HCT116 (cell line): Measurements from ENCODE around the gene TFDP1. TPM values are rescaled to one million over a fixed set of nuclear protein-coding genes. Genes with fewer than 3 reads are reported as not detected.

Source experiments
- ATAC-seq: fragments of 200-7000 bp; cut with Tn5 transposase; 2 replicates; pipeline ENCODE4 v1.9.1; 2020; ENCODE audit warnings: mild to moderate bottlenecking, moderate library complexity
- BruUV-seq: library from RNA; stranded (reverse); fragments of 400-500 nt; replicated peaks from 2 replicates; lab custom pipeline; 2021; lab: Mats Ljungman, UMichigan
- CTCF ChIA-PET: fragments of 300-600 bp; sonication (Branson Sonifier 250); formaldehyde crosslinking; loops from one replicate; lab custom pipeline; 2021; ENCODE audit warnings: antibody characterized with exemption; lab: Charles Lee
- POLR2A ChIA-PET: fragments of 300-600, 350-600 bp; sonication (Branson Sonifier 250); formaldehyde crosslinking; loops from one replicate; lab custom pipeline; 2021; ENCODE audit warnings: antibody characterized with exemption; lab: Charles Lee
- RAD21 ChIA-PET, 2 experiments: fragments of 300-600 bp; sonication (Branson Sonifier 250); formaldehyde crosslinking; loops; one replicate each; lab custom pipeline; 2023; ENCODE audit warnings: low total read pairs in 2 of 2; ENCODE audit not compliant: uncharacterized antibody in 2 of 2, unreplicated experiment in 2 of 2, low non-redundant PET in 1 of 2; lab: Charles Lee
- DNase-seq: peaks from one replicate; pipeline ENCODE4 v3.0.0-alpha.2; 2010; ENCODE audit warnings: low read depth, low spot score
- H2AFZ ChIP-seq: fragments of 200-600 bp; shearing (Covaris generic), sonication (generic); 2 replicates; pipeline ENCODE4 v1.6.1; 2017; ENCODE audit warnings: low read depth, mixed run types, mixed read lengths, antibody characterized with exemption, low read length; ENCODE audit not compliant: poor library complexity, severe bottlenecking
- H3K27ac ChIP-seq: 2 replicates; pipeline ENCODE4 v1.5.1; 2012; ENCODE audit warnings: low read depth, low read length
- H3K27me3 ChIP-seq: fragments of 200-600 bp; sonication (generic); 2 replicates; pipeline ENCODE4 v1.6.1; 2016; ENCODE audit warnings: mixed run types, low read length, mixed read lengths; ENCODE audit not compliant: insufficient read depth
- H3K36me3 ChIP-seq, 2 experiments: fragments of 200-500 bp in 1 of 2; fragments of 200-600 bp in 1 of 2; sonication (Bioruptor generic) in 1 of 2; sonication (generic) in 1 of 2; 2 replicates each; pipeline versions ENCODE4 v1.5.1 to v1.6.1; 2014 to 2016; ENCODE audit warnings: low read length in 2 of 2, inconsistent platforms in 1 of 2, mixed read lengths in 1 of 2, mixed run types in 1 of 2; ENCODE audit not compliant: insufficient read depth in 2 of 2, control insufficient read depth in 1 of 2
- H3K4me1 ChIP-seq, 2 experiments: fragments of 200-600 bp in 1 of 2; sonication (generic) in 1 of 2; 2 replicates each; pipeline versions ENCODE4 v1.5.1 to v1.6.1; 2012 to 2017; ENCODE audit warnings: low read length in 2 of 2, inconsistent platforms in 1 of 2, mild to moderate bottlenecking in 1 of 2, mixed read lengths in 1 of 2, mixed run types in 1 of 2, moderate library complexity in 1 of 2; ENCODE audit not compliant: insufficient read depth in 2 of 2, control insufficient read depth in 1 of 2
- H3K4me2 ChIP-seq: fragments of 200-600 bp; sonication (generic); 2 replicates; pipeline ENCODE4 v1.6.1; 2017; ENCODE audit warnings: mixed run types, low read length, mixed read lengths
- H3K4me3 ChIP-seq, 2 experiments: fragments of 200-600 bp in 1 of 2; sonication (generic) in 1 of 2; replicated peaks in 1 of 2; 2 replicates each; pipeline ENCODE4 v1.5.1; 2011 to 2016; ENCODE audit warnings: low read length in 2 of 2, control low read depth in 1 of 2, low read depth in 1 of 2, mild to moderate bottlenecking in 1 of 2, mixed read lengths in 1 of 2, mixed run types in 1 of 2
- H3K79me2 ChIP-seq: fragments of 200-600 bp; sonication (generic); 2 replicates; pipeline ENCODE4 v1.6.1; 2017; ENCODE audit warnings: mild to moderate bottlenecking, mixed run types, low read length, moderate library complexity, mixed read lengths; ENCODE audit not compliant: insufficient read depth
- H3K9ac ChIP-seq: fragments of 200-600 bp; sonication (generic); 2 replicates; pipeline ENCODE4 v1.6.1; 2016; ENCODE audit warnings: low read length, mixed read lengths
- H3K9me2 ChIP-seq: fragments of 200-600 bp; sonication (generic), shearing (Covaris generic); 2 replicates; pipeline ENCODE4 v1.6.1; 2017; ENCODE audit warnings: mixed run types, mild to moderate bottlenecking, moderate library complexity; ENCODE audit not compliant: insufficient read depth
- H3K9me3 ChIP-seq, 2 experiments: fragments of 200-500 bp in 1 of 2; fragments of 200-600 bp in 1 of 2; sonication (Bioruptor generic) in 1 of 2; sonication (generic) in 1 of 2; 2 replicates each; pipeline ENCODE4 v1.6.1; 2014 to 2017; ENCODE audit warnings: low read length in 2 of 2, mixed read lengths in 2 of 2, inconsistent platforms in 1 of 2, low read depth in 1 of 2, mild to moderate bottlenecking in 1 of 2, mixed run types in 1 of 2, moderate library complexity in 1 of 2; ENCODE audit not compliant: control insufficient read depth in 1 of 2, insufficient read depth in 1 of 2
- H4K20me1 ChIP-seq: fragments of 200-600 bp; sonication (generic), shearing (Covaris generic); 2 replicates; pipeline ENCODE4 v1.6.1; 2017; ENCODE audit warnings: mixed run types, mild to moderate bottlenecking, moderate library complexity; ENCODE audit not compliant: insufficient read depth
- CBX3 ChIP-seq: IDR thresholded peaks from 2 replicates; pipeline ENCODE4 v1.6.1; 2012; ENCODE audit warnings: low read depth
- EGR1 ChIP-seq: IDR thresholded peaks from 2 replicates; pipeline ENCODE4 v1.6.1; 2012; ENCODE audit warnings: low read depth
- ELF1 ChIP-seq: IDR thresholded peaks from 2 replicates; pipeline ENCODE4 v1.6.1; 2012; ENCODE audit warnings: low read depth, borderline replicate concordance
- POLR2A ChIP-seq: IDR thresholded peaks from 2 replicates; pipeline ENCODE4 v1.7.0; 2011; ENCODE audit warnings: borderline replicate concordance; ENCODE audit not compliant: insufficient read depth, insufficient read length; ENCODE audit errors: extremely low read depth
- SP1 ChIP-seq: IDR thresholded peaks from 2 replicates; pipeline ENCODE4 v1.6.1; 2012; ENCODE audit warnings: low read depth
- YY1 ChIP-seq: IDR thresholded peaks from 2 replicates; pipeline ENCODE4 v1.6.1; 2011; ENCODE audit warnings: low read length, low read depth, moderate library complexity, mild to moderate bottlenecking; ENCODE audit not compliant: insufficient replicate concordance; ENCODE audit errors: extremely low read depth
- intact Hi-C: fragments of 100-400 bp; cut with micrococcal nuclease; formaldehyde crosslinking; loops from 2 replicates; pipeline ENCODE4 v1.10.0; 2022
- total RNA-seq: library from RNA; stranded (reverse); gene quantifications from one replicate; pipeline ENCODE4 v1.2.1, GENCODE V29; 2021; ENCODE audit not compliant: unreplicated experiment
- TF ChIP-seq, protein P1 (sequence below), 3 experiments: fragments of 200-600 bp in 1 of 3; sonication (generic) in 1 of 3; IDR thresholded peaks in 2 of 3; conservative IDR thresholded peaks in 1 of 3; 2 replicates each; pipeline ENCODE4 v1.5.1; 2012 to 2017; ENCODE audit warnings: low read depth in 2 of 3, low read length in 2 of 3, antibody characterized with exemption in 1 of 3, borderline replicate concordance in 1 of 3, control low read depth in 1 of 3, mild to moderate bottlenecking in 1 of 3, mixed read lengths in 1 of 3, mixed run types in 1 of 3, moderate library complexity in 1 of 3; ENCODE audit not compliant: insufficient read depth in 1 of 3
- TF ChIP-seq, protein P2 (sequence below): IDR thresholded peaks from 2 replicates; pipeline ENCODE4 v1.6.1; 2012

The TFDP1 gene
- total RNA-seq, 1 experiment from 2014 or later, result 169 TPM

DNA sequence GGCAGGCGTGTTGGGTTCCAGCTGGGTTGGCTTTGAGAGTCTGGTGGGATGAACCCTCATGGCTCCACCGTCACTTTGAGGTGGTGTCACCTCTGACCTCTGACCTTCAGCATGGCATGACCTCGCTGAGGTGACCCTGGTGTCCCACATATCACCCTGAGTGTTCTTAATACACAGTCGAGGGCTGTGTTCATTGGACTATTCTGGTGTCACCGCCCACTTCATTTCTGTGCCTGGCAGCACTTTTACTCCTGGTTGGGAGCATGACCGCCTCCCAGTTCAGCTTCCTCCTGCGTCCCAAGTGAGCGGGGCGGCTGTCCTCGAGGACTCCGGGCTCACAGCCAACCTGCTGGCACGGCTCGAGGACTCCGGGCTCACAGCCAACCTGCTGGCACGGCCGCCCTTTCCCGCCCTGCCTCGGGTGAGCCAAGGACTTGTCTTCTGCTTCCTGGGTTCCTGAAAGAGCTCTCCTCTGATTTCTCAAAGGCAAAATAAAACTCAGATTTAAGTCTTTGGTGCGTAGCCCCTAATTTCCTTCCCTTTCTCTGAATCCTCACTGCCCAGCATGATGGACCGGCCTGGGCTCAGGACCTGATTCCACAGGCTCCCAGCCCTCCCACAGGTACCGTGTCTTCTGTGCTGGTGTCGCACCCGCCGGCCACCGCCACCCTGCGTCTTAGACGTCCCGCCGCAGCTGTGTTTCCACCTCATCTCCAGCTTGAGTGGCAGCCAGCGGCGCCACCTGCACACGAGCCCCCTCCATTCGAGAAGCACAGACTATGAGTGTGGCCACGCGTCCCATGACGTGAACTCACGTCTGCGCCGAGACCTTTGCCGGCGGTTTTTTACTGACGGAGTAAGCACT, 63.0 kb downstream of the TFDP1 start:
- ChIA-PET RAD21 (no interaction called here), POLR2A (no interaction called here), CTCF (no interaction called here)
- peak; percentile 77 for TF ChIP-seq CBX3
- no peak for TF ChIP-seq YY1
- TF ChIP-seq, protein P1, sequence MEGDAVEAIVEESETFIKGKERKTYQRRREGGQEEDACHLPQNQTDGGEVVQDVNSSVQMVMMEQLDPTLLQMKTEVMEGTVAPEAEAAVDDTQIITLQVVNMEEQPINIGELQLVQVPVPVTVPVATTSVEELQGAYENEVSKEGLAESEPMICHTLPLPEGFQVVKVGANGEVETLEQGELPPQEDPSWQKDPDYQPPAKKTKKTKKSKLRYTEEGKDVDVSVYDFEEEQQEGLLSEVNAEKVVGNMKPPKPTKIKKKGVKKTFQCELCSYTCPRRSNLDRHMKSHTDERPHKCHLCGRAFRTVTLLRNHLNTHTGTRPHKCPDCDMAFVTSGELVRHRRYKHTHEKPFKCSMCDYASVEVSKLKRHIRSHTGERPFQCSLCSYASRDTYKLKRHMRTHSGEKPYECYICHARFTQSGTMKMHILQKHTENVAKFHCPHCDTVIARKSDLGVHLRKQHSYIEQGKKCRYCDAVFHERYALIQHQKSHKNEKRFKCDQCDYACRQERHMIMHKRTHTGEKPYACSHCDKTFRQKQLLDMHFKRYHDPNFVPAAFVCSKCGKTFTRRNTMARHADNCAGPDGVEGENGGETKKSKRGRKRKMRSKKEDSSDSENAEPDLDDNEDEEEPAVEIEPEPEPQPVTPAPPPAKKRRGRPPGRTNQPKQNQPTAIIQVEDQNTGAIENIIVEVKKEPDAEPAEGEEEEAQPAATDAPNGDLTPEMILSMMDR (IDR thresholded peaks at IDR 0.05 in 2 of 3, conservative IDR thresholded peaks at IDR 0.05 in 1 of 3; ENCODE audit: borderline replicate concordance in 1 of 3, insufficient read depth in 1 of 3, low read depth in 2 of 3, low read length in 2 of 3), result no peak
- peak; percentile 43; the same call in 1 of the 2 replicates for TF ChIP-seq SP1
- no peak for TF ChIP-seq ELF1
- TF ChIP-seq, protein P2, sequence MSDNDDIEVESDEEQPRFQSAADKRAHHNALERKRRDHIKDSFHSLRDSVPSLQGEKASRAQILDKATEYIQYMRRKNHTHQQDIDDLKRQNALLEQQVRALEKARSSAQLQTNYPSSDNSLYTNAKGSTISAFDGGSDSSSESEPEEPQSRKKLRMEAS, result peak; percentile 97
- no peak for TF ChIP-seq POLR2A
- TF ChIP-seq EGR1, result no peak
- H3K36me3 ChIP-seq, result no peaks in the 10 kb centered on the region
- no peaks in the 10 kb centered on the region for H3K9me2 ChIP-seq
- peak; percentile 19 for DNase-seq
- no TSS peak for BruUV-seq
- ATAC-seq, result peak; percentile 71
- peak overlapping the region; percentile 26 for H3K4me2 ChIP-seq
- H3K9ac ChIP-seq, result no peak overlapping the region
- H3K4me3 ChIP-seq, result no peak overlapping the region
- intact Hi-C loops, result no loop called here
- no peaks in the 10 kb centered on the region for H4K20me1 ChIP-seq
- no peaks in the 10 kb centered on the region for H3K27me3 ChIP-seq
- peak overlapping the region; percentile 32; the same call in 1 of the 2 replicates for H3K27ac ChIP-seq
- H3K79me2 ChIP-seq, result no peaks in the 10 kb centered on the region
- no peaks in the 10 kb centered on the region for H3K9me3 ChIP-seq
- no peak overlapping the region for H2AFZ ChIP-seq
- H3K4me1 ChIP-seq, result peaks cover 9 to 11% of the 10 kb centered on the region in 2 experiments; a peak in 3 of 4 replicates
